HG02885 (cell line): Measurements from ENCODE around the gene ZNF219.

Experiments used
- ATAC-seq: cut with Tn5 transposase; IDR thresholded peaks from one replicate; pipeline ENCODE4 v1.9.1; 2021; ENCODE audit warnings: mild to moderate bottlenecking; ENCODE audit not compliant: unreplicated experiment, poor library complexity

Gene ZNF219

GRCh38 chr14:21088687-21089086 lies 9.8 kb downstream of the ZNF219 start:
- ATAC-seq, result no peak

GRCh38 chr14:21087294-21088091 lies 11.0 kb downstream of the ZNF219 start:
- peak; percentile 37 for ATAC-seq

- ATAC-seq, result no peak
Observed at GRCh38 chr14:21086908-21087293, 11.6 kb downstream of the ZNF219 start.

GRCh38 chr14:21084998-21085853 lies 13.2 kb downstream of the ZNF219 start:
- ATAC-seq, result no peak

GRCh38 chr14:21084396-21084795 lies 14.1 kb downstream of the ZNF219 start:
- no peak for ATAC-seq

- no peak for ATAC-seq
Observed at GRCh38 chr14:21083565-21084325, 14.7 kb downstream of the ZNF219 start.

- no peak for ATAC-seq
Observed at GRCh38 chr14:21081521-21082142, 16.8 kb downstream of the ZNF219 start.

- ATAC-seq, result no peak
Observed at GRCh38 chr14:21078726-21079125, 19.7 kb downstream of the ZNF219 start.

- ATAC-seq, result no peak
Observed at GRCh38 chr14:21078287-21078686, 20.2 kb downstream of the ZNF219 start.

- no peak for ATAC-seq
Observed at GRCh38 chr14:21077672-21078071, 20.8 kb downstream of the ZNF219 start.

GRCh38 chr14:21075719-21076437 lies 22.6 kb downstream of the ZNF219 start:
- no peak for ATAC-seq

- no peak for ATAC-seq
Observed at GRCh38 chr14:21074398-21075272, 23.8 kb downstream of the ZNF219 start.

GRCh38 chr14:21073921-21074320 lies 24.5 kb downstream of the ZNF219 start:
- ATAC-seq, result no peak

- no peak for ATAC-seq
Observed at GRCh38 chr14:21072781-21073339, 25.6 kb downstream of the ZNF219 start.

GRCh38 chr14:21072031-21072473 lies 26.4 kb downstream of the ZNF219 start:
- ATAC-seq, result no peak

GRCh38 chr14:21071225-21072030 lies 27.0 kb downstream of the ZNF219 start:
- ATAC-seq, result peak; percentile 79

- peak; percentile 1 for ATAC-seq
Observed at GRCh38 chr14:21070610-21071224, 27.7 kb downstream of the ZNF219 start.
